HG02763 (cell line): ENCODE measurements around the gene LCN6.

ENCODE experiments used
- ATAC-seq: cut with Tn5 transposase; IDR thresholded peaks from one replicate; pipeline ENCODE4 v1.9.1; 2021; ENCODE audit warnings: mild to moderate bottlenecking, moderate library complexity; ENCODE audit not compliant: unreplicated experiment

Gene LCN6

GRCh38 chr9:136728080-136728547 lies 20.2 kb downstream of the LCN6 start:
- ATAC-seq, result peak; percentile 76

GRCh38 chr9:136726631-136727191 lies 21.6 kb downstream of the LCN6 start:
- ATAC-seq, result no peak

DNA sequence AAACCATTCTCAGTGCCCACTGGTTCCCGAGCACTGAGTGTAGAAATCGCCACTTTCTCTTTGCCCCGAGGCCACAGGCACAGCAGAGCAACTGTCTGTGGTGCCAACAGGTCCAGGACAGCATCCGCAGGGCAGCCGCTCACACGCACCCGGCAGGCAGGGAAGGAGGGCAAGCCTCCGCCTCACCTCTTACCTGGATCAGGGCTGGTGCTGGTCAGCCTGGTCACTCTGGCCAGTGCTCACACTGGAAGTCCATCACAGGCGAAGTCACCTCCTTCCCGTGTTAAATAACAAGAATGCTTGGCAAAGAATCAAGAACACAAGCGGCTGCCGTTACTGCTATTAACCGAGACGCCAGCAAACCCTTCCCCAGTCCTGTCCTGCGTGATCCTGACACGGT lies 22.2 kb downstream of the LCN6 start:
- no peak for ATAC-seq

- no peak for ATAC-seq
Observed at GRCh38 chr9:136725612-136726011, 22.7 kb downstream of the LCN6 start.

DNA sequence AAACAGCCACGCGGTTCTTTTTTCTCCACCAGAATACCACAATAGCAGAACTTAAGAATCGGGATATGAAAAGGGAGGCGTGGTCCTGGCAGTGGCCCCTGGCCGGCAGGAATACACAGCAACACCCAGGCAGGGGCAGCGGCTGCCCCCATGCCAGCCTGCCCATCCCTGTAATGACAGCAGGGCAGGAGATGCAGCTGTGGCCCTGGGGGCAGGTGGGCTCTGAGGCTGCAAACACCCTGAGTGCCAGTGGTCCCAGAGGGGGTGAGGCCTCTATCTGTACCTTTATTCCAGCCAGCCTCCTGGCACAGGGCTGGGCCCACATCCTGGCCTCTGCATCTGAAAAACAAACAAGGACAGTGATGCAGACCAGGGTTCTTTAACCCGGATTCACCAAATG lies 23.6 kb downstream of the LCN6 start:
- no peak for ATAC-seq

DNA sequence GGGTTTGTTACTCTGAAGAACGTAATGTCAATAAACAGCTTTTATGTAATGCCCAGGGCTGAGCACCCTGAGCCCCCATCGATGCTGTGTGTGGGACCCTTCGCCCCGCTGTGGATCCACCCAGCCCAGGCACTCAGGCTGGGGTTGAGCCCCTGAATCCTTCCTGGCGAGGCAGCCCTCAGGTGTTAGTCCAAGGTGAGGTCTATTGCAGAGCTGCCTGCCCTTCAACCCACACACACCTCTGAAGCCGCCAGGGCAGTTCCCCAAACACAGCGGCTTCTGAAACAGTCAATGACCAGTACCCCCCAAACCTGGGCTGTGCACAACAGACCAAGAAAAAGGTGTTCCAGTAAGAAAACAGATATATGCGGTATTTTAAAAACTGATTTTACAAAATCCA lies 24.3 kb downstream of the LCN6 start:
- no peak for ATAC-seq

DNA sequence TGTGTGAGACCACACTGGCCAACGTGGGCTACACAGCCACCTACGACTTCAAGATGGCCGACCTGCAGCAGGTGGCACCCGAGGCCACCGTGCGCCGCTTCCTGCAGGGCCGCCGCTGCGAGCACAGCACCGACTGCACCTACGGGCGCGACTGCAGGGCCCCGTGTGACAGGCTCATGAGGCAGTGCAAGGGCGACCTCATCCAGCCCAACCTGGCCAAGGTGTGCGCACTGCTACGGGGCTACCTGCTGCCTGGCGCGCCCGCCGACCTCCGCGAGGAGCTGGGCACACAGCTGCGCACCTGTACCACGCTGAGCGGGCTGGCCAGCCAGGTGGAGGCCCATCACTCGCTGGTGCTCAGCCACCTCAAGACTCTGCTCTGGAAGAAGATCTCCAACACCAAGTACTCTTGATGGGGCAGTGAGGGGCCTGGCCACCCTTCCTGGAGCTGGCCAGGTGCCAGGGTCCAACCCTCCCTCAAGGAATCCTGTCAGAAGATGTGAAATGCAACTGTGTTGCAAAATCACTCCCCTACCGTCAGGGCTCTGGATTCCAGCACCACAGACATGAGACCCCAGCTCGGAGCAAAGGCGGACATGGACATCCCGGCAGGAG lies 24.9 kb downstream of the LCN6 start:
- ATAC-seq, result no peak

GRCh38 chr9:136722969-136723356 lies 25.4 kb downstream of the LCN6 start:
- no peak for ATAC-seq

- no peak for ATAC-seq
Observed at GRCh38 chr9:136722093-136722968, 26.0 kb downstream of the LCN6 start.

GRCh38 chr9:136721339-136722092 lies 26.8 kb downstream of the LCN6 start:
- ATAC-seq, result no peak

DNA sequence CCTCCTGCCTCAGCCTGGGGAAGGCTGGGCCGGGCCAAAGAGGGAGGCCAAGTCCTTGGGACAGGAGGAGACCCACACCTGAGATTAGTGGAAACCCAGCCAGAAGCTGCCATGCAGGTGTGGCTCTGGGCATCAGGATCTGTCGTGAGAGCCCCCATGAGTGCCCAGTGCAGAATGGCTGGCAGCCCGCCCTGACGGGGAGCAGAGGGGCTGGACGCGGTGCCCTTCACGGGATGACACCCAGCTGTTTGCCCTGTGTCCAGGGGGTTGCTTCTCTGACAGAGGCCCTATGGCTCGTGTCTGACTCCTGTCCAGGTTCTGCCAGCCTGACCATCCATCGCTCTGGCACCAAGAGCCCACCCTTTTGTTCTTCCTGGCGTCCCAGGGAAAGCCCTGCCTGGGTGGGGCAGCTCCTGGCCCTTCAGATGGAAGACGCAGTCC lies 27.4 kb downstream of the LCN6 start:
- ATAC-seq, result no peak

- no peak for ATAC-seq
Observed at GRCh38 chr9:136720251-136720897, 28.0 kb downstream of the LCN6 start.

GRCh38 chr9:136719195-136719880 lies 29.0 kb downstream of the LCN6 start:
- ATAC-seq, result no peak

DNA sequence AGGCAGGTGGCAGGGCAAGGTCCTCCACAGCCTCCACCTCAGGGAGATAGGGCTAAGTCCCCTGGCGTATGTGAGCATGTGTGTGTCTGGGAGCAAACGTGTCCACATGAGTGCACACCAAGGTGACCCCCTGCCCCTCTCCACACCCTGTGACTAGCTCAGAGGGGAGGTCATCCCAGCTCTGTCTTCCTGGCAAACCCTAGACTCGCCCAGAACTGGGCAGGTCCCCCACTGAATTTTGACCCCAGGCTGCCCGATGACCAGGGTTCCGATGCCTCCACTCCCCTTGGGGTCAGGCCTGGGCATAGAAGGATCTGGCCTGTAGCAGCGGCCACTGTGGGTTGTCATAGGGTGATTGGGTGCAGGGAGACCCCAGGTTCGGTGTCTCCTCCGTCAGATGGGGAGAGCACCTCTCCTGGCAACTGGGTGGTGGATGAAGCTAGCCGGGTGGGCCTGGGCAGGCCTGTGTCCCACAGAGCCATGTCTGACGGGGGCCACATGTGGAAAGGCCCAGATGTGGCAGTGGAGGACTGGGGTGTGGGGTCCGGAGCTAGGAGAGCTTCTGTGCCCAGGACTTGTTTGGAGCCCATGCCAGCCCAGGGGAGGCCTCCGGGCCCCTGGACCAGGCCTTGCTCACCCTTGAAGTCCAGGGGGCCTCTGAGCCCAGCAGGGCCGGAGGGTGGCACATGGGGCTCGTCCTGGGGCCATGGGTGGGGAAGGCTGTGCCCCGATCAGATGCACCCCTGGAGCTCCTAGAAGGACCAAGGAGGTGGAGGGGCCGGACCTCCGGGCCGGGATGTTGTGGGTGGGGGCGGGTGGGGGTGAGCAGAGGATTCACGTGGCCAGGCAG lies 29.8 kb downstream of the LCN6 start:
- no peak for ATAC-seq

DNA sequence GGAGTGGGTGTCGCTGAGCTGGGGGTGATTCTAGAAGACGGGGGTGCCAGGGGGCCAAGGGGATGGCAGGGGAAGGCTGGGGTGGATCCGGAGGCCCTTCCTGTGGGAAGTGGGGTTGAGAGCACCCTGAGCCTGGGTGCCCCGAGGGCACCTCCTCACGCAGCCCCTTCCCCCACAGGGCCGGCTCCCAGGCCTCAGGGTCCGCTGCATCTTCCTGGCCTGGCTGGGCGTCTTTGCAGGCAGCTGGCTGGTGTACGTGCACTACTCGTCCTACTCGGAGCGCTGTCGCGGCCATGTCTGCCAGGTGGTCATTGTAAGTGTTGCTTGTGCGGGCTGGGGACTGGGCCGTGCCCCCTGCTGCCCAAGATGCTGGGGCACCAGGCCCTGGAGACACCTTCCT lies 30.9 kb downstream of the LCN6 start:
- no peak for ATAC-seq

DNA sequence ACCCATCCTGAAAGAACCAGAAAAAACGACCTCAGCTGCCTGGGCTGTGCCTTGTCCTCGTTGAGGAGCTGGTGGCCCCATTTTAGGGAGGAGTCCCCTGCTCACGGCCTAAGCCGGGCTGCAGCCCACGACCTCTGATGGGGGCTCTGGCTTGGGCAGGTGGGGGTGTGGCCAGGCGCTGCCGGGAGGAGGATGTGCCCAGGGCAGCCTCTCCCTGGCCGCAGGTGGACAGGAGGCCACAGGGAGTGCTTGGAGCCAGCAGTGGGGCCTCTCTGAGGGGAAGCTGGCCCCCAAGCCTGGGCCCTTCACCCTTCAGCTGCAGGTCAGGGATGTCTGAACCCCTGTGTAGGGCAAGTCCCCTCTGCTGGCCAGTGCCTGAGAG lies 33.4 kb downstream of the LCN6 start:
- no peak for ATAC-seq

DNA sequence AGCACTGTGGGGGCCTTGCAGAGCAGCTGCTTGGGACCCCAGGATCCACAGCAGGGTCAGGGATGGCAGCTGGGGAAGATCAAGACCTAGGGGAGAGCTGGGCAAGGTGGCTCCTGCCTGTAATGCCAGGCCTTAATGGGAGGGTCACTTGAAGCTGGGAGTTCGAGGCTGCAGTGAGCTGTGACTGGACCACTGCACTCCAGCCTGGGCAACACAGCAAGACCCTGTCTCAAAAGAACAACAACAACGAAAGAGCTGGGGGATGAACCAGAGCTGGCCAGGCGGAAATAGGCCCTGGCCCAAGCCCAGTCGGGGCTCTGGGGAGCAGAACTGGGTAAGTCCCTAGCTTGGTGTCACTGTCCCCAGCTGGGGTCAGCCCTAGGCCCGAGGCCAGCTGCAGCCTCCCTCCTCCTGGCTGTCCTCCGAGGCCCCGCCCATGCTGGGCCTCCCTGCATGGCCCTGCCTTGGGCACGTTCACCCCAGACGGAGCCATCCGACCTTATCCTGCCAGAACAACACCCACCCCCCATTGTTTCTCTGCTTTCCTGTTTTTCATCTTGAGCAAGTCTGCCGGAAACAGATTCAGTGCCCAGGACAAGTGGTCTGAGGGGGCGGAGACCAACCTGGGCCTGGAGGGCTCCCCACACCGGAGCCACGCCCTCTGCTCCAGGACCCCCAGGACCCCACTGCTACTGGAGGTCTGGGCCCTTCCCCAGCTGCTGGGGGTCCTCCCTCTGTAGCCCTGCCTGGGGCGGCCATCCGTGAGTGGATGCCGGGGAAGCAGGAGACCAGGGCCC lies 34.0 kb downstream of the LCN6 start:
- ATAC-seq, result no peak

GRCh38 chr9:136713550-136713949 lies 34.8 kb downstream of the LCN6 start:
- ATAC-seq, result no peak
